ENCODE data around the gene SNPH.

GRCh38 chr20:1327241-1327653 is 61.2 kb downstream of the SNPH start:
- TF ChIP-seq CTCF (conservative IDR thresholded peaks at IDR 0.05; ENCODE audit: low read depth, low read length) (no peak), EZH2 (IDR thresholded peaks at IDR 0.05; ENCODE audit: low read length, unreplicated experiment) (no peak), EZH2phosphoT487 (IDR thresholded peaks at IDR 0.05; ENCODE audit: borderline replicate concordance, low read length) (no peak)
